Measurements from ENCODE around the gene PPP6R3. TPM values are rescaled to one million over a fixed set of nuclear protein-coding genes. Genes with fewer than 3 reads are reported as not detected.

Gene PPP6R3
- polyA plus RNA-seq, 1 donor from 2014 or later, result 111 TPM

- Histone ChIP-seq H3K9me3 (ENCODE audit: low read length) (no peaks in the 10 kb centered on the region), H3K27me3 (ENCODE audit: insufficient read depth, low read depth, low read length) (no peaks in the 10 kb centered on the region), H3K4me2 (ENCODE audit: low read length) (no peak overlapping the region), H3K9me2 (ENCODE audit: insufficient read depth, low read length) (no peaks in the 10 kb centered on the region), H3K9ac (ENCODE audit: low read length) (no peak overlapping the region), H3F3A (ENCODE audit: insufficient read depth, low read length, poor library complexity, severe bottlenecking) (no peaks in the 10 kb centered on the region), H3K4me3 (ENCODE audit: low read length) (no peak overlapping the region), H3K79me2 (replicated peaks; ENCODE audit: insufficient read depth, low read length) (peaks cover 96% of the 10 kb centered on the region), H3K36me3 (ENCODE audit: insufficient read depth, low read length) (no peaks in the 10 kb centered on the region), H3K27ac (ENCODE audit: low read length) (no peak overlapping the region), H4K20me1 (ENCODE audit: insufficient read depth) (no peaks in the 10 kb centered on the region), H2AFZ (ENCODE audit: low read depth, low read length) (no peak overlapping the region)
- TF ChIP-seq SMC3 (conservative IDR thresholded peaks at IDR 0.05; ENCODE audit: poor library complexity), result no peak
- TF ChIP-seq MXI1 (conservative IDR thresholded peaks at IDR 0.05; ENCODE audit: poor library complexity, severe bottlenecking), result no peak
- TF ChIP-seq POLR2AphosphoS5 (IDR thresholded peaks at IDR 0.05), result no peak
- TF ChIP-seq CTCF (IDR thresholded peaks at IDR 0.05; ENCODE audit: poor library complexity, severe bottlenecking), result no peak
- TF ChIP-seq REST (IDR thresholded peaks at IDR 0.05; ENCODE audit: borderline replicate concordance), result no peak
- TF ChIP-seq EP300 (conservative IDR thresholded peaks at IDR 0.05; ENCODE audit: poor library complexity, severe bottlenecking), result no peak
- no peak for TF ChIP-seq TAF1 (IDR thresholded peaks at IDR 0.05; ENCODE audit: low read depth)
- TF ChIP-seq EZH2 (IDR thresholded peaks at IDR 0.05; ENCODE audit: borderline replicate concordance, insufficient read depth, low read length, poor library complexity, severe bottlenecking), result no peak
These were observed 7.8 kb downstream of the PPP6R3 start for GRCh38 chr11:68468217-68468828.

GRCh38 chr11:68469122-68469521 is 8.6 kb downstream of the PPP6R3 start:
- Histone ChIP-seq H3K9me3 (ENCODE audit: low read length) (no peaks in the 10 kb centered on the region), H3K36me3 (ENCODE audit: insufficient read depth, low read length) (no peaks in the 10 kb centered on the region), H3K9ac (ENCODE audit: low read length) (no peak overlapping the region), H3F3A (ENCODE audit: insufficient read depth, low read length, poor library complexity, severe bottlenecking) (no peaks in the 10 kb centered on the region), H3K4me3 (ENCODE audit: low read length) (no peak overlapping the region), H2AFZ (ENCODE audit: low read depth, low read length) (no peak overlapping the region), H3K27ac (ENCODE audit: low read length) (no peak overlapping the region), H3K4me2 (ENCODE audit: low read length) (no peak overlapping the region), H3K79me2 (replicated peaks; ENCODE audit: insufficient read depth, low read length) (peaks cover 96% of the 10 kb centered on the region), H3K9me2 (ENCODE audit: insufficient read depth, low read length) (no peaks in the 10 kb centered on the region), H3K27me3 (ENCODE audit: insufficient read depth, low read depth, low read length) (no peaks in the 10 kb centered on the region), H4K20me1 (ENCODE audit: insufficient read depth) (no peaks in the 10 kb centered on the region)
- TF ChIP-seq RAD21 (conservative IDR thresholded peaks at IDR 0.05) (no peak), CTCF (IDR thresholded peaks at IDR 0.05; ENCODE audit: poor library complexity, severe bottlenecking) (no peak), TAF1 (IDR thresholded peaks at IDR 0.05; ENCODE audit: low read depth) (no peak), REST (IDR thresholded peaks at IDR 0.05; ENCODE audit: borderline replicate concordance) (no peak), EZH2 (IDR thresholded peaks at IDR 0.05; ENCODE audit: borderline replicate concordance, insufficient read depth, low read length, poor library complexity, severe bottlenecking) (no peak)

Data from neural cell (in vitro differentiated cells).